T-helper 9 cell (primary cell): ENCODE data around the gene C1QTNF6.
"Not testable (repeated sequence)": the region's sequence is repeated elsewhere in the genome, so short reads cannot be mapped to it uniquely, and the experiment has no call there.

Experiments used
- DNase-seq: peaks from one replicate; pipeline ENCODE4 v3.0.0-alpha.2; 2020

C1QTNF6 gene

GRCh38 chr22:37206841-37207821, 19.1 kb upstream of the C1QTNF6 start:
- no peak for DNase-seq

GRCh38 chr22:37206118-37206840, 18.2 kb upstream of the C1QTNF6 start:
- no peak for DNase-seq

GRCh38 chr22:37205046-37205445, 17.0 kb upstream of the C1QTNF6 start:
- DNase-seq, result no peak

GRCh38 chr22:37204045-37204655, 16.1 kb upstream of the C1QTNF6 start:
- DNase-seq, result no peak

GRCh38 chr22:37203354-37204044, 15.5 kb upstream of the C1QTNF6 start:
- no peak for DNase-seq

GRCh38 chr22:37202716-37203115, 14.7 kb upstream of the C1QTNF6 start:
- DNase-seq, result no peak

GRCh38 chr22:37202001-37202555, 14.0 kb upstream of the C1QTNF6 start:
- DNase-seq, result no peak

GRCh38 chr22:37201443-37201820, 13.4 kb upstream of the C1QTNF6 start:
- not testable (repeated sequence) for DNase-seq

GRCh38 chr22:37199760-37200108, 11.7 kb upstream of the C1QTNF6 start:
- DNase-seq, result no peak

- DNase-seq, result peak; percentile 99
Observed at GRCh38 chr22:37199103-37199759, 11.2 kb upstream of the C1QTNF6 start.

- peak; percentile 94 for DNase-seq
Observed at GRCh38 chr22:37198258-37199102, 10.4 kb upstream of the C1QTNF6 start.

- no peak for DNase-seq
Observed at GRCh38 chr22:37197451-37198257, 9.6 kb upstream of the C1QTNF6 start.

GRCh38 chr22:37196539-37197450, 8.7 kb upstream of the C1QTNF6 start:
- no peak for DNase-seq

- DNase-seq, result no peak
Observed at GRCh38 chr22:37195921-37196320, 7.9 kb upstream of the C1QTNF6 start.

- no peak for DNase-seq
Observed at GRCh38 chr22:37194750-37195149, 6.7 kb upstream of the C1QTNF6 start.

- no peak for DNase-seq
Observed at GRCh38 chr22:37193629-37194191, 5.7 kb upstream of the C1QTNF6 start.

- no peak for DNase-seq
Observed at GRCh38 chr22:37192741-37193140, 4.7 kb upstream of the C1QTNF6 start.

- DNase-seq, result no peak
Observed at GRCh38 chr22:37192204-37192603, 4.2 kb upstream of the C1QTNF6 start.
